CD14-positive monocyte (primary cell): ENCODE measurements around the gene TRIM31. TPM values are rescaled to one million over a fixed set of nuclear protein-coding genes. Genes with fewer than 3 reads are reported as not detected.

ENCODE experiments used
- DNase-seq, 3 donors: peaks; one replicate each; pipeline ENCODE4 v3.0.0-alpha.2; 2011 to 2022
- H2AFZ ChIP-seq: 2 replicates; pipeline ENCODE4 v1.6.0; 2012; ENCODE audit warnings: mild to moderate bottlenecking, low read depth, low read length, inconsistent platforms; ENCODE audit not compliant: insufficient read depth, poor library complexity, severe bottlenecking
- H3K27ac ChIP-seq, 2 donors: 1 replicate in 1 of 2; 2 replicates in 1 of 2; pipeline ENCODE4 v1.5.1; 2012 to 2013; ENCODE audit warnings: low read length in 2 of 2, control low read depth in 1 of 2, inconsistent platforms in 1 of 2, low read depth in 1 of 2, mild to moderate bottlenecking in 1 of 2
- H3K27me3 ChIP-seq, 2 donors: one replicate each; pipeline versions ENCODE4 v1.6.0 to v1.6.1; 2011 to 2013; ENCODE audit warnings: low read length in 2 of 2; ENCODE audit not compliant: control insufficient read depth in 2 of 2, insufficient read depth in 2 of 2
- H3K36me3 ChIP-seq, 2 donors: replicated peaks in 1 of 2; 1 replicate in 1 of 2; 2 replicates in 1 of 2; pipeline versions ENCODE4 v1.5.1 to v1.6.1; 2012 to 2013; ENCODE audit warnings: low read length in 2 of 2, control low read depth in 1 of 2, inconsistent platforms in 1 of 2, mild to moderate bottlenecking in 1 of 2; ENCODE audit not compliant: insufficient read depth in 2 of 2, control insufficient read depth in 1 of 2
- H3K4me1 ChIP-seq, 2 donors: 1 replicate in 1 of 2; 2 replicates in 1 of 2; pipeline versions ENCODE4 v1.5.1 to v1.6.1; 2012 to 2013; ENCODE audit warnings: low read length in 2 of 2, control low read depth in 1 of 2, inconsistent platforms in 1 of 2, mild to moderate bottlenecking in 1 of 2, moderate library complexity in 1 of 2; ENCODE audit not compliant: insufficient read depth in 2 of 2, control insufficient read depth in 1 of 2
- H3K4me2 ChIP-seq: replicated peaks from 2 replicates; pipeline ENCODE3; 2012; ENCODE audit warnings: low read length, moderate library complexity, mild to moderate bottlenecking; ENCODE audit not compliant: poor library complexity, severe bottlenecking; ENCODE audit errors: extremely low read depth
- H3K4me3 ChIP-seq, 3 experiments: fragments of 200-600 bp in 1 of 3; sonication (generic) in 1 of 3; replicated peaks in 1 of 3; 1 replicate in 2 of 3; 2 replicates in 1 of 3; pipeline ENCODE4 v1.5.1; 2011 to 2013; ENCODE audit warnings: low read length in 3 of 3, mild to moderate bottlenecking in 3 of 3, control low read depth in 2 of 3, low read depth in 2 of 3, inconsistent platforms in 1 of 3, moderate library complexity in 1 of 3
- H3K79me2 ChIP-seq: 2 replicates; pipeline ENCODE4 v1.6.0; 2012; ENCODE audit warnings: mild to moderate bottlenecking, control low read depth, inconsistent platforms, low read length, moderate library complexity; ENCODE audit not compliant: insufficient read depth
- H3K9ac ChIP-seq: 2 replicates; pipeline ENCODE4 v1.6.0; 2017; ENCODE audit warnings: low read length, mild to moderate bottlenecking; ENCODE audit not compliant: insufficient read depth, poor library complexity, severe bottlenecking
- H3K9me3 ChIP-seq, 2 donors: replicated peaks in 1 of 2; 1 replicate in 1 of 2; 2 replicates in 1 of 2; pipeline versions ENCODE4 v1.5.1 to v1.6.1; 2012 to 2013; ENCODE audit warnings: low read length in 2 of 2, control low read depth in 1 of 2; ENCODE audit not compliant: control insufficient read depth in 1 of 2, insufficient read depth in 1 of 2
- H4K20me1 ChIP-seq: 2 replicates; pipeline ENCODE4 v1.6.0; 2012; ENCODE audit warnings: mild to moderate bottlenecking, low read length, control low read depth, moderate library complexity; ENCODE audit not compliant: insufficient read depth
- H3K27ac Mint-ChIP-seq, 7 donors: one replicate each; pipeline ENCODE4 v1.8.0; 2020; ENCODE audit warnings: mild to moderate bottlenecking in 7 of 7, mixed read lengths in 7 of 7, moderate library complexity in 6 of 7, inconsistent platforms in 2 of 7
- H3K27me3 Mint-ChIP-seq, 3 donors: one replicate each; pipeline ENCODE4 v1.8.0; 2021 to 2022; ENCODE audit warnings: low read depth in 3 of 3, mild to moderate bottlenecking in 3 of 3, mixed read lengths in 3 of 3, moderate library complexity in 3 of 3, inconsistent platforms in 1 of 3
- H3K36me3 Mint-ChIP-seq, 2 donors: one replicate each; pipeline ENCODE4 v1.8.0; 2020; ENCODE audit warnings: mixed read lengths in 2 of 2, inconsistent platforms in 1 of 2, mild to moderate bottlenecking in 1 of 2
- H3K4me1 Mint-ChIP-seq: one replicate; pipeline ENCODE4 v1.8.0; 2020; ENCODE audit warnings: mild to moderate bottlenecking, mixed read lengths
- H3K4me3 Mint-ChIP-seq, 2 donors: one replicate each; pipeline ENCODE4 v1.8.0; 2020; ENCODE audit warnings: mild to moderate bottlenecking in 2 of 2, mixed read lengths in 2 of 2, moderate library complexity in 1 of 2
- H3K9me3 Mint-ChIP-seq, 7 donors: one replicate each; pipeline ENCODE4 v1.8.0; 2020 to 2022; ENCODE audit warnings: mixed read lengths in 7 of 7, mild to moderate bottlenecking in 6 of 7, moderate library complexity in 6 of 7, inconsistent platforms in 2 of 7
- CTCF ChIP-seq: fragments of 200-600 bp; IDR thresholded peaks from one replicate; pipeline ENCODE4 v1.8.0; 2022; ENCODE audit warnings: antibody characterized with exemption, mild to moderate bottlenecking
- WGBS: methylation state at CpG from one replicate; pipeline ENCODE4 v1.1.5; 2013; ENCODE audit warnings: missing lambda C conversion rate; ENCODE audit not compliant: insufficient coverage; 5-methylcytosine and 5-hydroxymethylcytosine counted together
- intact Hi-C, 2 donors: fragments of 100-400 bp; cut with micrococcal nuclease; formaldehyde crosslinking; loops; one replicate each; pipeline versions ENCODE4 v1.15.0 to v1.15.1; 2023
- polyA plus RNA-seq, 3 donors: library from polyadenylated mRNA; depleted of rRNA in 1 of 3; unstranded in 2 of 3; stranded (reverse) in 1 of 3; fragments of 300-500 nt in 2 of 3; fragments of >200 nt in 1 of 3; fragmentation: Illumina TruSeq in 2 of 3; gene quantifications; 1 replicate in 2 of 3; 2 replicates in 1 of 3; pipeline ENCODE4 v1.2.3, GENCODE V29; 2012 to 2021

Gene TRIM31
- polyA plus RNA-seq, 3 donors, result not detected

GRCh38 chr6:30157581-30157980 lies 44.7 kb upstream of the TRIM31 start:
- H3K9me3 ChIP-seq, result no peaks in the 10 kb centered on the region
- H4K20me1 ChIP-seq, result no peaks in the 10 kb centered on the region

GRCh38 chr6:30156774-30157173 lies 43.9 kb upstream of the TRIM31 start:
- TF ChIP-seq CTCF, result no peak
- H4K20me1 ChIP-seq, result no peaks in the 10 kb centered on the region
- intact Hi-C loops, result no loop called here
- Mint-ChIP-seq H3K4me3 (no peak overlapping the region), H3K4me1 (peaks cover 23% of the 10 kb centered on the region), H3K27ac (no peak overlapping the region), H3K9me3 (no peaks in the 10 kb centered on the region), H3K27me3 (peaks cover 0 to 6% (median 2%) of the 10 kb centered on the region in 3 donors), H3K36me3 (no peaks in the 10 kb centered on the region)
- H3K27me3 ChIP-seq, result no peaks in the 10 kb centered on the region
- no peak overlapping the region for H3K4me2 ChIP-seq
- 90% methylated on average over 9 of the region's 9 CpGs for WGBS
- H2AFZ ChIP-seq, result no peak overlapping the region
- no peak overlapping the region for H3K27ac ChIP-seq
- peaks cover 28 to 32% of the 10 kb centered on the region in 2 donors for H3K4me1 ChIP-seq
- no peaks in the 10 kb centered on the region for H3K79me2 ChIP-seq
- H3K4me3 ChIP-seq, result no peak overlapping the region
- H3K9me3 ChIP-seq, result no peaks in the 10 kb centered on the region
- no peak overlapping the region for H3K9ac ChIP-seq
- no peak for DNase-seq
- H3K36me3 ChIP-seq, result no peaks in the 10 kb centered on the region

More at GRCh38 chr6:30157581-30157980, 44.7 kb upstream of the TRIM31 start:
- intact Hi-C loops, result no loop called here
- no peak overlapping the region for H2AFZ ChIP-seq
- peaks cover 28 to 32% of the 10 kb centered on the region in 2 donors for H3K4me1 ChIP-seq
- no peaks in the 10 kb centered on the region for H3K79me2 ChIP-seq
- no peaks in the 10 kb centered on the region for H3K36me3 ChIP-seq
- no peak overlapping the region for H3K27ac ChIP-seq
- no peaks in the 10 kb centered on the region for H3K27me3 ChIP-seq
- no peaks in the 10 kb centered on the region for H3K36me3 Mint-ChIP-seq
- no peak overlapping the region for H3K27ac Mint-ChIP-seq
- peaks cover 0 to 6% (median 4%) of the 10 kb centered on the region in 3 donors for H3K27me3 Mint-ChIP-seq
- H3K4me1 Mint-ChIP-seq, result peaks cover 23% of the 10 kb centered on the region
- no peak overlapping the region for H3K4me3 ChIP-seq
- H3K9ac ChIP-seq, result no peak overlapping the region
- DNase-seq, result no peak
- no peaks in the 10 kb centered on the region for H3K9me3 Mint-ChIP-seq
- H3K4me3 Mint-ChIP-seq, result no peak overlapping the region
- H3K4me2 ChIP-seq, result peak overlapping the region; percentile 3
- no peak for TF ChIP-seq CTCF
